Endothelial cell of umbilical vein (primary cell): ENCODE data around the gene C20orf202. TPM values are rescaled to one million over a fixed set of nuclear protein-coding genes. Genes with fewer than 3 reads are reported as not detected.
A peak's percentile ranks its signal among the peaks of the same experiment; 100 is the strongest.

Experiments
- BruUV-seq: library from RNA; stranded (reverse); fragments of 400-500 nt; replicated peaks from 2 replicates; lab custom pipeline; 2021; lab: Mats Ljungman, UMichigan
- CTCF ChIA-PET: fragments of 300-600, 350-600 bp; sonication (Branson Sonifier 250); formaldehyde crosslinking; loops from one replicate; lab custom pipeline; 2021; ENCODE audit warnings: antibody characterized with exemption, inconsistent platforms; lab: Charles Lee
- POLR2A ChIA-PET: fragments of 300-600, 350-600 bp; sonication (Branson Sonifier 250); formaldehyde crosslinking; loops from one replicate; lab custom pipeline; 2021; ENCODE audit warnings: antibody characterized with exemption, inconsistent platforms; lab: Charles Lee
- DNase-seq: peaks from one replicate; pipeline ENCODE4 v3.0.0-alpha.2; 2011; ENCODE audit warnings: low read depth, low spot score
- FAIRE-seq: peaks from 2 replicates; lab custom pipeline; 2011; peaks lifted over from hg19 to GRCh38; lab: Jason Lieb, UNC
- H2AFZ ChIP-seq: 2 replicates; pipeline ENCODE4 v1.6.0; 2012; ENCODE audit warnings: low read depth, low read length, control low read depth, inconsistent platforms
- H3K27ac ChIP-seq: 2 replicates; pipeline ENCODE4 v1.5.1; 2011; ENCODE audit warnings: low read depth, mild to moderate bottlenecking, control low read depth, low read length, moderate library complexity; ENCODE audit not compliant: insufficient read depth
- H3K27me3 ChIP-seq, 2 experiments: 2 replicates each; pipeline versions ENCODE4 v1.6.0 to v1.6.1; 2011; ENCODE audit warnings: low read length in 2 of 2, mixed read lengths in 1 of 2; ENCODE audit not compliant: control insufficient read depth in 2 of 2, insufficient read depth in 2 of 2
- H3K36me3 ChIP-seq, 2 experiments: 2 replicates in 1 of 2; 3 replicates in 1 of 2; pipeline ENCODE4 v1.5.1; 2011; ENCODE audit warnings: low read length in 2 of 2, mild to moderate bottlenecking in 1 of 2, moderate library complexity in 1 of 2; ENCODE audit not compliant: control insufficient read depth in 2 of 2, insufficient read depth in 2 of 2; ENCODE audit errors: extremely low read depth in 1 of 2
- H3K4me1 ChIP-seq: 3 replicates; pipeline ENCODE4 v1.5.1; 2011; ENCODE audit warnings: mild to moderate bottlenecking, low read length; ENCODE audit not compliant: control insufficient read depth, insufficient read depth; ENCODE audit errors: extremely low read depth
- H3K4me2 ChIP-seq: 2 replicates; pipeline ENCODE4 v1.6.1; 2011; ENCODE audit warnings: low read length, control low read depth, mixed read lengths; ENCODE audit not compliant: insufficient read depth
- H3K4me3 ChIP-seq, 3 experiments: fragments of 200-600 bp in 1 of 3; sonication (generic), shearing (Covaris generic) in 1 of 3; replicated peaks in 1 of 3; 2 replicates each; pipeline ENCODE4 v1.5.1; 2011 to 2016; ENCODE audit warnings: control low read depth in 3 of 3, low read length in 3 of 3, mild to moderate bottlenecking in 2 of 3, inconsistent platforms in 1 of 3, low read depth in 1 of 3, moderate library complexity in 1 of 3; ENCODE audit not compliant: insufficient read depth in 1 of 3
- H3K79me2 ChIP-seq: 2 replicates; pipeline ENCODE4 v1.6.0; 2012; ENCODE audit warnings: low read length, inconsistent platforms; ENCODE audit not compliant: control insufficient read depth, insufficient read depth
- H3K9ac ChIP-seq: replicated peaks from 2 replicates; pipeline ENCODE3; 2011; ENCODE audit warnings: low read length, control low read depth; ENCODE audit not compliant: insufficient read depth; ENCODE audit errors: extremely low read depth
- H3K9me1 ChIP-seq: replicated peaks from 3 replicates; pipeline ENCODE4 v1.6.0; 2011; ENCODE audit warnings: mild to moderate bottlenecking, low read length; ENCODE audit not compliant: control insufficient read depth, insufficient read depth; ENCODE audit errors: extremely low read depth
- H3K9me3 ChIP-seq: replicated peaks from 2 replicates; pipeline ENCODE4 v1.5.1; 2012; ENCODE audit warnings: low read length, inconsistent platforms; ENCODE audit not compliant: control insufficient read depth, insufficient read depth
- H4K20me1 ChIP-seq: replicated peaks from 2 replicates; pipeline ENCODE3; 2011; ENCODE audit warnings: mild to moderate bottlenecking, low read length; ENCODE audit not compliant: control insufficient read depth, insufficient read depth; ENCODE audit errors: extremely low read depth
- JUN ChIP-seq: IDR thresholded peaks from 2 replicates; pipeline ENCODE4 v1.6.1; 2011; ENCODE audit warnings: borderline replicate concordance, low read depth; ENCODE audit not compliant: insufficient read length, insufficient read depth
- MYC ChIP-seq: IDR thresholded peaks from one replicate; pipeline ENCODE4 v1.6.1; 2011; ENCODE audit warnings: mild to moderate bottlenecking, low read depth, low read length
- POLR2A ChIP-seq: IDR thresholded peaks from 2 replicates; pipeline ENCODE4 v1.6.1; 2012; ENCODE audit warnings: low read depth, mild to moderate bottlenecking, control low read depth, low read length
- POLR2AphosphoS5 ChIP-seq: IDR thresholded peaks from 2 replicates; pipeline ENCODE4 v1.6.1; 2012; ENCODE audit warnings: low read depth, mild to moderate bottlenecking, control low read depth, low read length, moderate library complexity; ENCODE audit not compliant: insufficient read depth
- dilution Hi-C: fragments of 300-500 bp; cut with MboI; formaldehyde crosslinking; loops from one replicate; pipeline ENCODE4 v1.15.0; 2019; ENCODE audit warnings: low sequenced_read_pairs; ENCODE audit not compliant: extremely low pct_ligation_motif_present
- intact Hi-C: fragments of 100-400 bp; cut with micrococcal nuclease; formaldehyde crosslinking; loops from one replicate; pipeline ENCODE4 v1.10.0; 2022
- polyA plus RNA-seq, 4 experiments: library from polyadenylated mRNA; depleted of rRNA in 3 of 4; stranded (reverse) in 3 of 4; unstranded in 1 of 4; fragments of >200 nt; gene quantifications; 2 replicates each; pipeline versions ENCODE4 v1.2.1 to v1.2.3, GENCODE V29; 2011 to 2012; ENCODE audit warnings: missing spikeins in 1 of 4
- total RNA-seq: library from RNA; stranded (reverse); gene quantifications from 2 replicates; pipeline ENCODE4 v1.2.3, GENCODE V29; 2021
- TF ChIP-seq, protein P1 (sequence below), 2 donors: IDR thresholded peaks; 1 replicate in 1 of 2; 2 replicates in 1 of 2; pipeline ENCODE4 v1.5.1; 2011; ENCODE audit warnings: low read length in 2 of 2, mild to moderate bottlenecking in 2 of 2, moderate library complexity in 2 of 2, control low read depth in 1 of 2, inconsistent platforms in 1 of 2, low read depth in 1 of 2; ENCODE audit not compliant: insufficient read depth in 1 of 2; ENCODE audit errors: extremely low read depth in 1 of 2

C20orf202 gene
- total and polyA plus RNA-seq, 2 donors (not counting 3 experiments of a cell fraction or from before 2014, with no cell fraction given) = not detected

DNA sequence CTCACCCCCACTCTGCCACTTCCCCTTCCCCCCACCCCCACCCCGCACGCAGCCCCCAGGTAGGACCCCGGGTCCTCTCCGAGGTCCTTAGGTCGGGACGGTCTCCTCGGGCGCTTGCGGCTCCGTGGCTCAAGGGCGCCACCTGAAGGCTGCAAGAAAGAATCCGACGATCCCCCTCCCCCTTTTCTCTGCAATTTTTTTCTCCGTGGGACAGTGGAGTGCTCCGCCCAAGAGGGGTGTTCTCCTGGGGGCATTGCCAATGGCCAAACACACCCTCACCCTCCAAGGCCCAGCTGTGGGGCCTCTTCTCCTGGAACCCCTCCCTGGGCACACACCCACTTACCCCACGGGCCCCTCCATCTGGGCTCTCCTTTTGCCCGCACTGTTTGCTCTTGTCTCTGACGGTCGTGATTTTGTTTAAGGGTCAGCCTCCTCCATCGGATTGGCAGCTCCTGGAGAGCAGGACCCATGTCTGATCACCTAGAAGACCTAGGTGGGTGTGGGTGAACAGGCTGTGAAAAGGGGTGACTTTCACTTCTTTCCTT lies 17.4 kb upstream of the C20orf202 start:
- Histone ChIP-seq H3K9me1 (no peaks in the 10 kb centered on the region), H3K27me3 (peaks cover 14 to 31% of the 10 kb centered on the region in 2 experiments), H3K79me2 (no peaks in the 10 kb centered on the region), H2AFZ (no peak overlapping the region), H3K9me3 (no peaks in the 10 kb centered on the region), H3K9ac (no peak overlapping the region), H3K36me3 (no peaks in the 10 kb centered on the region), H3K4me3 (peak overlapping the region in 1 of 3 experiments; percentile 45), H3K4me1 (no peaks in the 10 kb centered on the region), H3K4me2 (no peak overlapping the region), H4K20me1 (no peaks in the 10 kb centered on the region), H3K27ac (no peak overlapping the region)
- no TSS peak for BruUV-seq
- dilution Hi-C loops = no loop called here
- intact Hi-C loops = loop anchor here (1.0 to 10.0 kb wide), 4 partner anchors 68 to 367 kb away; partner anchors contain the start of gene PSMF1
- DNase-seq (peak; percentile 48), FAIRE-seq (peak; percentile 78)
- ChIA-PET POLR2A (no interaction called here), CTCF (interaction anchor here (0.9 to 1.7 kb wide), 4 partner anchors 13 to 77 kb away, joined by 3 to 7 read pairs (median 5); no protein-coding TSS in a partner anchor)
- TF ChIP-seq MYC (no peak), JUN (no peak), POLR2AphosphoS5 (no peak), POLR2A (no peak)
- TF ChIP-seq, protein P1, sequence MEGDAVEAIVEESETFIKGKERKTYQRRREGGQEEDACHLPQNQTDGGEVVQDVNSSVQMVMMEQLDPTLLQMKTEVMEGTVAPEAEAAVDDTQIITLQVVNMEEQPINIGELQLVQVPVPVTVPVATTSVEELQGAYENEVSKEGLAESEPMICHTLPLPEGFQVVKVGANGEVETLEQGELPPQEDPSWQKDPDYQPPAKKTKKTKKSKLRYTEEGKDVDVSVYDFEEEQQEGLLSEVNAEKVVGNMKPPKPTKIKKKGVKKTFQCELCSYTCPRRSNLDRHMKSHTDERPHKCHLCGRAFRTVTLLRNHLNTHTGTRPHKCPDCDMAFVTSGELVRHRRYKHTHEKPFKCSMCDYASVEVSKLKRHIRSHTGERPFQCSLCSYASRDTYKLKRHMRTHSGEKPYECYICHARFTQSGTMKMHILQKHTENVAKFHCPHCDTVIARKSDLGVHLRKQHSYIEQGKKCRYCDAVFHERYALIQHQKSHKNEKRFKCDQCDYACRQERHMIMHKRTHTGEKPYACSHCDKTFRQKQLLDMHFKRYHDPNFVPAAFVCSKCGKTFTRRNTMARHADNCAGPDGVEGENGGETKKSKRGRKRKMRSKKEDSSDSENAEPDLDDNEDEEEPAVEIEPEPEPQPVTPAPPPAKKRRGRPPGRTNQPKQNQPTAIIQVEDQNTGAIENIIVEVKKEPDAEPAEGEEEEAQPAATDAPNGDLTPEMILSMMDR (IDR thresholded peaks at IDR 0.05; ENCODE audit: extremely low read depth in 1 of 2, insufficient read depth in 1 of 2, low read depth in 1 of 2, low read length in 2 of 2) = peak; percentile 50 to 78
